Karpas-422 (cell line): Measurements from ENCODE around the gene TPP1. TPM values are rescaled to one million over a fixed set of nuclear protein-coding genes. Genes with fewer than 3 reads are reported as not detected.

Experiments used
- DNase-seq: peaks from one replicate; pipeline ENCODE4 v3.0.0-alpha.2; 2015
- H2AFZ ChIP-seq: fragments of 200-600 bp; sonication (generic); 2 replicates; pipeline ENCODE4 v1.6.1; 2014; ENCODE audit warnings: antibody characterized with exemption, low read length, mixed read lengths
- H3K27ac ChIP-seq: fragments of 200-600 bp; sonication (generic); 2 replicates; pipeline ENCODE4 v1.5.1; 2014; ENCODE audit warnings: mild to moderate bottlenecking, low read length, moderate library complexity
- H3K27me3 ChIP-seq: fragments of 200-600 bp; sonication (generic); 2 replicates; pipeline ENCODE4 v1.6.1; 2014; ENCODE audit warnings: low read length, mixed read lengths
- H3K36me3 ChIP-seq: fragments of 200-600 bp; sonication (generic); 2 replicates; pipeline ENCODE4 v1.6.1; 2014; ENCODE audit warnings: low read length, mixed read lengths; ENCODE audit not compliant: insufficient read depth
- H3K4me1 ChIP-seq: fragments of 200-600 bp; sonication (generic); 2 replicates; pipeline ENCODE4 v1.6.1; 2014; ENCODE audit warnings: mild to moderate bottlenecking, low read length, mixed read lengths
- H3K4me2 ChIP-seq: fragments of 200-600 bp; sonication (generic); 2 replicates; pipeline ENCODE4 v1.6.1; 2014; ENCODE audit warnings: low read length, low read depth, mild to moderate bottlenecking; ENCODE audit not compliant: poor library complexity, severe bottlenecking
- H3K4me3 ChIP-seq: fragments of 200-600 bp; sonication (generic); 2 replicates; pipeline ENCODE4 v1.5.1; 2014; ENCODE audit warnings: mild to moderate bottlenecking, antibody characterized with exemption, low read length, mixed read lengths
- H3K79me2 ChIP-seq: fragments of 200-600 bp; sonication (generic); 2 replicates; pipeline ENCODE4 v1.6.1; 2014; ENCODE audit warnings: mild to moderate bottlenecking, low read length, mixed read lengths
- H3K9ac ChIP-seq: fragments of 200-600 bp; sonication (generic); 2 replicates; pipeline ENCODE4 v1.6.0; 2014; ENCODE audit warnings: low read length
- H3K9me2 ChIP-seq: fragments of 200-600 bp; sonication (generic), shearing (Covaris generic); replicated peaks from 2 replicates; pipeline ENCODE4 v1.6.0; 2014; ENCODE audit warnings: mild to moderate bottlenecking, low read length, moderate library complexity; ENCODE audit not compliant: insufficient read depth
- H3K9me3 ChIP-seq: fragments of 300-700, 200-600 bp; sonication (generic); 2 replicates; pipeline ENCODE4 v1.6.1; 2014; ENCODE audit warnings: low read length, mixed read lengths
- H4K20me1 ChIP-seq: fragments of 200-600 bp; sonication (generic); 2 replicates; pipeline ENCODE4 v1.6.1; 2014; ENCODE audit warnings: mild to moderate bottlenecking, antibody characterized with exemption, low read length, low read depth; ENCODE audit not compliant: insufficient read depth
- total RNA-seq: library from RNA; depleted of rRNA; stranded (reverse); fragments of >200 nt; shearing (Covaris generic); gene quantifications from 2 replicates; pipeline ENCODE4 v1.2.3, GENCODE V29; 2014; ENCODE audit warnings: low replicate concordance; rRNA removed

Gene TPP1
- total RNA-seq, 1 experiment from 2014 or later = 41.5 TPM

DNA sequence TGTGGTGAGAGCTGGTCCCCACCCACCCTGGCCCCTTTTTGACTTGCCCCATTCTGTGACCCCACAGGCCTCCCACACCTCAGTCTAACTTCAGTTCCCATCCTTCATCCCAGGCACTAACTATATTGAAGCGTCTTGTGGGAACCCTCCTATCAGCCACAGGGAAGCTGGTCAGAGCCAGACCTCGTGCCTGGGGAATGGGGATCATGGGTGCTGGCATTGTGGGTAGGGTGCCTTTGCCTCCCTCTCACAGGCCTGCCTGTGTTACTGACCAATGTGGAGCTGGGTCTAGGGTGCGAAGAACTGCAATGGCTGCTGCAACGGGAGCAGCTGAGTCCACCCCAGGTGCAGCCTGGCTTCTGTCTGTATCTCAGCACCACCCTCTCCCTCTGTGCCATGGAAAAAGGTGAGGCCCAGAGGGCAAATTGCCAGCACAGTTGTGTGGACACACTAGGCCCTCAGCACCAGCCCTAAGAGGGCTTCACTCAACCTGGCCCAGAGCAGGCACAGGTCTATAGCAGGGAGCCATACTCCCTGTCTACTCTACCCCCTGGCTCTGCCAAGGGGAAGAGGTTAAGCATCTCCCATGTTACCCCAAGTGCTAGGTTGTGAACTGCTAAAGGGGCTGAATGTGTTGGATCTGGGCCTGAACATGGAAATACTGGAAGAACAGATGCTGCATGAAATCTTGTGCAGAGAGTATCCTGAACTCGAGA, 53.1 kb downstream of the TPP1 start:
- Histone ChIP-seq H3K4me1 (no peaks in the 10 kb centered on the region), H3K27me3 (no peaks in the 10 kb centered on the region), H3K4me2 (no peak overlapping the region), H4K20me1 (no peaks in the 10 kb centered on the region), H3K4me3 (no peak overlapping the region), H3K9me2 (no peaks in the 10 kb centered on the region), H3K36me3 (no peaks in the 10 kb centered on the region), H3K9ac (no peak overlapping the region), H3K27ac (no peak overlapping the region), H3K79me2 (no peaks in the 10 kb centered on the region), H3K9me3 (no peaks in the 10 kb centered on the region), H2AFZ (no peak overlapping the region)
- no peak for DNase-seq

DNA sequence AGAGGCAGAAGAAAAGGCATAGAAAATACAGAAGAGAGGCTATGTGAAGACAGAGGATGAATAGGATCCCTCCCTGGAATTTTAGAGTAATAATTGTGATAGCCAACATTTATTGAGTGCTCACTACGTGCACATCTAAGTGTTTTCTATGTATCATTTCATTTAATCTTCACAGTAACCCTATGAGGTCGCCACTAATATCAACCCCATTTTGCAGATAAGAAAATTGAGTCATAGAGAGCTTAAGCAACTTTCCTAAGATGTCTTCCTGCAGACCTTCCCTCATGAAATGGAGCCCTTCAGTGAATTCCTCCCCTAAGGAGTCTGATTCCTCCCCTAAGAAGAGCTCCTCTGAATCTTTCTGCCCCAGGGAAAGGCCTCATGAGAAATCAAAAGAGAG, 53.9 kb downstream of the TPP1 start:
- Histone ChIP-seq H3K36me3 (no peaks in the 10 kb centered on the region), H4K20me1 (no peaks in the 10 kb centered on the region), H3K9me2 (no peaks in the 10 kb centered on the region), H2AFZ (no peak overlapping the region), H3K9ac (no peak overlapping the region), H3K4me2 (no peak overlapping the region), H3K4me1 (no peaks in the 10 kb centered on the region), H3K79me2 (no peaks in the 10 kb centered on the region), H3K9me3 (no peaks in the 10 kb centered on the region), H3K27me3 (no peaks in the 10 kb centered on the region), H3K27ac (no peak overlapping the region), H3K4me3 (no peak overlapping the region)
- DNase-seq = no peak

GRCh38 chr11:6563667-6564066, 55.6 kb downstream of the TPP1 start:
- no peak overlapping the region for H3K27ac ChIP-seq
- H3K4me2 ChIP-seq = no peak overlapping the region
- H3K4me3 ChIP-seq = no peak overlapping the region
- H3K9me2 ChIP-seq = no peaks in the 10 kb centered on the region
- H2AFZ ChIP-seq = no peak overlapping the region
- no peaks in the 10 kb centered on the region for H3K4me1 ChIP-seq
- H3K9ac ChIP-seq = no peak overlapping the region
- DNase-seq = no peak
- H3K36me3 ChIP-seq = no peaks in the 10 kb centered on the region
- no peaks in the 10 kb centered on the region for H3K79me2 ChIP-seq
- H3K27me3 ChIP-seq = no peaks in the 10 kb centered on the region
- no peaks in the 10 kb centered on the region for H3K9me3 ChIP-seq
- H4K20me1 ChIP-seq = no peaks in the 10 kb centered on the region

DNA sequence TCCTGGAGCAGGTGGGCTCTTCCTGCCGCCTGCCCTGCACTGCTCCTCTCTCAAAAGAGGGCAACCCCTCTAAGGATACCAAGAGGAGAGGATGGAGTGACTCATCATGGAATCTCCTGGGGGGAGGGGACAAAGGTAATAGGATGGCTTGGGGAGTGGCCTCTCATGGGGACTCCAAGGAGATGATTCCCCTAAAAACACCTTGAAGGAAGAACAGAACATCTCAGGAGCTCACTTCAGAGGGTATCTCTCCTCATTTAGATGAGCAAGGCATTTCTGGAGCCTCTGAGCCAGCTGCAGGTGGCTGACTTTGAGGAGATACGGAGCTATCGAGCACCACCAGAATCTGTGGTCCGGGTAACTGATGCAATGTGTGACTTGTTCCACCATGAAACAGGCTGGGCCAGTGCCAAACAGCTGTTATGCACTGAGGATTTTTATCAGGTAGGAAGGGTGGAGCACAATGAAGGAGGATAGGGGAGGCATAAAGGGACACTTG, 56.1 kb downstream of the TPP1 start:
- H3K79me2 ChIP-seq = no peaks in the 10 kb centered on the region
- no peak overlapping the region for H3K4me2 ChIP-seq
- H3K27ac ChIP-seq = no peak overlapping the region
- no peaks in the 10 kb centered on the region for H4K20me1 ChIP-seq
- no peaks in the 10 kb centered on the region for H3K9me3 ChIP-seq
- no peak overlapping the region for H3K9ac ChIP-seq
- H3K4me1 ChIP-seq = no peaks in the 10 kb centered on the region
- no peak overlapping the region for H3K4me3 ChIP-seq
- H3K9me2 ChIP-seq = no peaks in the 10 kb centered on the region
- H2AFZ ChIP-seq = no peak overlapping the region
- no peaks in the 10 kb centered on the region for H3K27me3 ChIP-seq
- DNase-seq = no peak
- no peaks in the 10 kb centered on the region for H3K36me3 ChIP-seq

Other genes with a start within 250 kb of the TPP1 start
- 2.3 and 2.9 TPM in 2 replicates for gene SMPD1, start 228.9 kb downstream of the TPP1 start, total RNA-seq
- gene APBB1, start 200.3 kb downstream of the TPP1 start, total RNA-seq = not detected in 2 replicates
- gene HPX, start 178.4 kb downstream of the TPP1 start, total RNA-seq = 0.22 TPM in 1 of 2 replicates, not detected in the other
- gene TRIM3, start 145.5 kb downstream of the TPP1 start, total RNA-seq = 13.3 and 20.4 TPM in 2 replicates
- gene ARFIP2, start 138.1 kb downstream of the TPP1 start, total RNA-seq = 36.3 and 49.7 TPM in 2 replicates
- gene TIMM10B, start 137.9 kb downstream of the TPP1 start, total RNA-seq = 36.3 and 57.2 TPM in 2 replicates
- gene DNHD1, start 122.1 kb downstream of the TPP1 start, total RNA-seq = 40.3 and 53.5 TPM in 2 replicates
- 10.8 and 22.9 TPM in 2 replicates for gene RRP8, start 15.8 kb downstream of the TPP1 start, total RNA-seq
- gene ILK, start 15.6 kb downstream of the TPP1 start, total RNA-seq = 48.6 and 65.6 TPM in 2 replicates
- gene TAF10, start 7.2 kb downstream of the TPP1 start, total RNA-seq = 158 and 192 TPM in 2 replicates
- 0.04 and 0.11 TPM in 2 replicates for gene DCHS1, start 36.4 kb upstream of the TPP1 start, total RNA-seq
- 55.4 and 67.3 TPM in 2 replicates for gene MRPL17, start 63.9 kb upstream of the TPP1 start, total RNA-seq
- 0.22 and 0.48 TPM in 2 replicates for gene OR2AG2, start 152.6 kb upstream of the TPP1 start, total RNA-seq
- gene OR2AG1, start 163.6 kb upstream of the TPP1 start, total RNA-seq = not detected in 2 replicates
- gene OR6A2, start 180.3 kb upstream of the TPP1 start, total RNA-seq = 0.54 and 2.9 TPM in 2 replicates
- not detected in 2 replicates for gene OR10A5, start 226.3 kb upstream of the TPP1 start, total RNA-seq
- not detected in 2 replicates for gene OR10A2, start 243.6 kb upstream of the TPP1 start, total RNA-seq